H1 (cell line): ENCODE measurements around the gene ZHX3. TPM values are rescaled to one million over a fixed set of nuclear protein-coding genes. Genes with fewer than 3 reads are reported as not detected.

Source experiments
- CTCF ChIA-PET: fragments of 300-600 bp; sonication (Branson Sonifier 250); formaldehyde crosslinking; loops from one replicate; lab custom pipeline; 2021; ENCODE audit not compliant: partially characterized antibody; lab: Charles Lee
- POLR2A ChIA-PET: fragments of 300-600 bp; sonication (Branson Sonifier 250); formaldehyde crosslinking; loops from one replicate; lab custom pipeline; 2021; ENCODE audit warnings: inconsistent platforms; ENCODE audit not compliant: partially characterized antibody; lab: Charles Lee
- DNase-seq, 2 experiments: peaks; one replicate each; pipeline versions ENCODE4 v3.0.0 to v3.0.0-alpha.2; 2010 to 2022; ENCODE audit warnings: low spot score in 2 of 2, low read depth in 1 of 2, mixed read lengths in 1 of 2
- FAIRE-seq: peaks from 2 replicates; lab custom pipeline; 2011; peaks lifted over from hg19 to GRCh38; lab: Jason Lieb, UNC
- H2AFZ ChIP-seq: 2 replicates; pipeline ENCODE4 v1.8.1; 2012; ENCODE audit warnings: low read length, inconsistent platforms
- H2AK5ac ChIP-seq: 2 replicates; pipeline ENCODE4 v1.6.1; 2013; ENCODE audit warnings: low read depth, low read length
- H2BK120ac ChIP-seq: replicated peaks from 2 replicates; pipeline ENCODE3; 2013; ENCODE audit warnings: low read depth, low read length, inconsistent platforms
- H2BK12ac ChIP-seq: 2 replicates; pipeline ENCODE4 v1.6.1; 2013; ENCODE audit warnings: low read depth, low read length
- H2BK15ac ChIP-seq: 2 replicates; pipeline ENCODE4 v1.6.1; 2013; ENCODE audit warnings: low read length
- H2BK20ac ChIP-seq: 2 replicates; pipeline ENCODE4 v1.6.1; 2013; ENCODE audit warnings: low read length
- H2BK5ac ChIP-seq: 2 replicates; pipeline ENCODE4 v1.6.1; 2013; ENCODE audit warnings: low read depth, low read length
- H3K14ac ChIP-seq: 2 replicates; pipeline ENCODE4 v1.6.1; 2013; ENCODE audit warnings: inconsistent platforms; ENCODE audit not compliant: insufficient read length
- H3K18ac ChIP-seq: 2 replicates; pipeline ENCODE4 v1.6.1; 2013; ENCODE audit warnings: low read length; ENCODE audit errors: extremely low read depth
- H3K23ac ChIP-seq: 2 replicates; pipeline ENCODE4 v1.6.1; 2013; ENCODE audit warnings: inconsistent platforms; ENCODE audit not compliant: insufficient read length
- H3K23me2 ChIP-seq: 2 replicates; pipeline ENCODE4 v1.6.1; 2013; ENCODE audit warnings: low read depth, low read length
- H3K27ac ChIP-seq: 2 replicates; pipeline ENCODE4 v1.6.1; 2011; ENCODE audit warnings: low read depth, low read length, inconsistent platforms
- H3K27me3 ChIP-seq, 4 experiments: replicated peaks in 1 of 4; 1 replicate in 1 of 4; 2 replicates in 3 of 4; pipeline versions ENCODE4 v1.6.1 to v1.8.1; 2011 to 2013; ENCODE audit warnings: low read length in 3 of 4, mild to moderate bottlenecking in 3 of 4, inconsistent platforms in 2 of 4, mixed read lengths in 2 of 4, moderate library complexity in 1 of 4; ENCODE audit not compliant: control insufficient read depth in 3 of 4, insufficient read depth in 3 of 4; ENCODE audit errors: extremely low read depth in 1 of 4
- H3K36me3 ChIP-seq, 4 experiments: 2 replicates each; pipeline versions ENCODE4 v1.6.1 to v1.8.1; 2011 to 2013; ENCODE audit warnings: mild to moderate bottlenecking in 4 of 4, low read length in 3 of 4, moderate library complexity in 2 of 4, control low read depth in 1 of 4, inconsistent platforms in 1 of 4; ENCODE audit not compliant: insufficient read depth in 4 of 4, control insufficient read depth in 2 of 4
- H3K4ac ChIP-seq: replicated peaks from 2 replicates; pipeline ENCODE3; 2013; ENCODE audit warnings: low read length, low read depth, mixed read lengths, inconsistent platforms; ENCODE audit not compliant: insufficient read length
- H3K4me1 ChIP-seq, 4 experiments: replicated peaks in 1 of 4; 1 replicate in 1 of 4; 2 replicates in 3 of 4; pipeline versions ENCODE4 v1.6.1 to v1.8.1; 2011 to 2013; ENCODE audit warnings: low read length in 3 of 4, inconsistent platforms in 2 of 4, mixed read lengths in 1 of 4; ENCODE audit not compliant: insufficient read depth in 4 of 4, control insufficient read depth in 3 of 4
- H3K4me2 ChIP-seq, 2 experiments: 2 replicates each; pipeline versions ENCODE4 v1.6.1 to v1.8.1; 2011 to 2013; ENCODE audit warnings: low read depth in 2 of 2, low read length in 2 of 2, control low read depth in 1 of 2, inconsistent platforms in 1 of 2, mild to moderate bottlenecking in 1 of 2; ENCODE audit not compliant: insufficient read depth in 1 of 2
- H3K4me3 ChIP-seq, 4 experiments: fragments of 200-600, 300-600 bp in 1 of 4; sonication (generic), shearing (Covaris generic), sonication (Bioruptor Twin) in 1 of 4; 2 replicates each; pipeline versions ENCODE4 v1.5.1 to v1.8.1; 2011 to 2016; ENCODE audit warnings: low read length in 4 of 4, low read depth in 3 of 4, control low read depth in 2 of 4, inconsistent platforms in 2 of 4, mild to moderate bottlenecking in 2 of 4, mixed read lengths in 1 of 4, moderate library complexity in 1 of 4; ENCODE audit not compliant: insufficient read depth in 2 of 4; ENCODE audit errors: extremely low read depth in 1 of 4
- H3K56ac ChIP-seq: replicated peaks from 2 replicates; pipeline ENCODE3; 2013; ENCODE audit warnings: low read depth, mild to moderate bottlenecking, mixed read lengths, low read length, inconsistent platforms; ENCODE audit not compliant: insufficient read length
- H3K79me1 ChIP-seq: 2 replicates; pipeline ENCODE4 v1.6.1; 2013; ENCODE audit warnings: low read depth, low read length, control low read depth
- H3K79me2 ChIP-seq, 2 experiments: 2 replicates each; pipeline versions ENCODE4 v1.6.1 to v1.8.1; 2012 to 2013; ENCODE audit warnings: low read length in 2 of 2, mild to moderate bottlenecking in 2 of 2, inconsistent platforms in 1 of 2; ENCODE audit not compliant: insufficient read depth in 2 of 2, control insufficient read depth in 1 of 2
- H3K9ac ChIP-seq, 4 experiments: replicated peaks in 1 of 4; 1 replicate in 1 of 4; 2 replicates in 3 of 4; pipeline versions ENCODE4 v1.6.1 to v1.8.1; 2011 to 2013; ENCODE audit warnings: low read depth in 3 of 4, low read length in 3 of 4, control low read depth in 2 of 4, mild to moderate bottlenecking in 2 of 4, moderate library complexity in 2 of 4, inconsistent platforms in 1 of 4; ENCODE audit errors: extremely low read depth in 1 of 4
- H3K9me3 ChIP-seq, 2 experiments: 2 replicates each; pipeline versions ENCODE4 v1.6.1 to v1.8.1; 2012 to 2013; ENCODE audit warnings: mild to moderate bottlenecking in 2 of 2, moderate library complexity in 2 of 2, control low read depth in 1 of 2, inconsistent platforms in 1 of 2, low read depth in 1 of 2, low read length in 1 of 2, mixed read lengths in 1 of 2; ENCODE audit not compliant: insufficient read depth in 2 of 2
- H4K20me1 ChIP-seq, 2 experiments: replicated peaks in 1 of 2; 2 replicates each; pipeline versions ENCODE3 to v1.8.1; 2011 to 2013; ENCODE audit warnings: inconsistent platforms in 2 of 2, low read length in 2 of 2, mild to moderate bottlenecking in 1 of 2; ENCODE audit not compliant: insufficient read depth in 2 of 2, control insufficient read depth in 1 of 2
- H4K5ac ChIP-seq: 2 replicates; pipeline ENCODE4 v1.6.1; 2013; ENCODE audit warnings: low read length, low read depth, mixed read lengths, inconsistent platforms; ENCODE audit not compliant: insufficient read length
- H4K8ac ChIP-seq: 2 replicates; pipeline ENCODE4 v1.8.0; 2013; ENCODE audit warnings: mild to moderate bottlenecking, moderate library complexity, low read length, inconsistent platforms; ENCODE audit not compliant: insufficient read depth; ENCODE audit errors: extremely low read depth
- H4K91ac ChIP-seq: replicated peaks from 2 replicates; pipeline ENCODE3; 2013; ENCODE audit warnings: low read length, mixed read lengths, inconsistent platforms; ENCODE audit not compliant: insufficient read length
- CHD2 ChIP-seq: IDR thresholded peaks from 2 replicates; pipeline ENCODE4 v1.6.1; 2012; ENCODE audit warnings: low read length, improper control_type of control experiment
- CREB1 ChIP-seq: IDR thresholded peaks from 2 replicates; pipeline ENCODE4 v1.6.1; 2012; ENCODE audit warnings: inconsistent platforms
- CTBP2 ChIP-seq: IDR thresholded peaks from 2 replicates; pipeline ENCODE4 v1.7.0; 2011; ENCODE audit warnings: borderline replicate concordance, mild to moderate bottlenecking, moderate library complexity, mixed read lengths, low read length; ENCODE audit not compliant: insufficient read depth, insufficient read length
- EP300 ChIP-seq, 2 experiments: IDR thresholded peaks; 1 replicate in 1 of 2; 2 replicates in 1 of 2; pipeline ENCODE4 v1.6.1; 2011 to 2012; ENCODE audit warnings: low read depth in 2 of 2, low read length in 2 of 2, mild to moderate bottlenecking in 2 of 2, borderline replicate concordance in 1 of 2, inconsistent platforms in 1 of 2, moderate library complexity in 1 of 2
- GABPA ChIP-seq: IDR thresholded peaks from 2 replicates; pipeline ENCODE4 v1.6.1; 2011; ENCODE audit warnings: mild to moderate bottlenecking, low read length, moderate library complexity, borderline replicate concordance; ENCODE audit not compliant: insufficient read depth
- JUND ChIP-seq: IDR thresholded peaks from 2 replicates; pipeline ENCODE4 v1.6.1; 2011; ENCODE audit warnings: mild to moderate bottlenecking, improper control_type of control experiment, low read length
- KDM4A ChIP-seq: IDR thresholded peaks from one replicate; pipeline ENCODE4 v1.7.1; 2012; ENCODE audit warnings: low read depth, mild to moderate bottlenecking, moderate library complexity, low read length, inconsistent platforms; ENCODE audit not compliant: severe bottlenecking
- KDM5A ChIP-seq: fragments of 200-600 bp; IDR thresholded peaks from 2 replicates; pipeline ENCODE4 v1.7.1; 2012; ENCODE audit warnings: mild to moderate bottlenecking, low read length, inconsistent platforms, mixed read lengths
- MAFK ChIP-seq: IDR thresholded peaks from 2 replicates; pipeline ENCODE4 v1.6.1; 2012; ENCODE audit warnings: low read depth, mild to moderate bottlenecking, improper control_type of control experiment, low read length
- POU5F1 ChIP-seq: IDR thresholded peaks from 2 replicates; pipeline ENCODE4 v1.6.1; 2011; ENCODE audit warnings: low read depth, mild to moderate bottlenecking, low read length, moderate library complexity
- RBBP5 ChIP-seq: IDR thresholded peaks from 2 replicates; pipeline ENCODE4 v1.7.1; 2012; ENCODE audit warnings: low read depth, mild to moderate bottlenecking, inconsistent platforms, low read length, moderate library complexity, borderline replicate concordance
- TAF1 ChIP-seq: IDR thresholded peaks from 2 replicates; pipeline ENCODE4 v1.6.1; 2011; ENCODE audit warnings: mild to moderate bottlenecking, low read depth, low read length
- TBP ChIP-seq: IDR thresholded peaks from 2 replicates; pipeline ENCODE4 v1.6.1; 2011; ENCODE audit warnings: low read depth, low read length, improper control_type of control experiment
- TCF12 ChIP-seq: IDR thresholded peaks from 2 replicates; pipeline ENCODE4 v1.6.1; 2011; ENCODE audit warnings: low read depth, mild to moderate bottlenecking, low read length
- TEAD4 ChIP-seq: IDR thresholded peaks from 2 replicates; pipeline ENCODE4 v1.6.1; 2012; ENCODE audit warnings: low read depth, low read length, inconsistent platforms, mixed read lengths
- YY1 ChIP-seq: IDR thresholded peaks from 2 replicates; pipeline ENCODE4 v1.6.1; 2011; ENCODE audit warnings: low read depth, mild to moderate bottlenecking, low read length
- WGBS, 2 experiments: shearing (Covaris generic) in 1 of 2; methylation state at CpG; one replicate each; pipeline versions ENCODE4 v1.1.6 to v1.1.7; 2013 to 2015; ENCODE audit warnings: low lambda C conversion rate in 2 of 2, mixed read lengths in 2 of 2, inconsistent platforms in 1 of 2, low coverage in 1 of 2, missing lambda C conversion rate in 1 of 2; ENCODE audit not compliant: insufficient replicate concordance in 2 of 2, insufficient coverage in 1 of 2, insufficient read length in 1 of 2; ENCODE audit errors: extremely low coverage in 1 of 2, missing lambda C conversion rate in 1 of 2; 5-methylcytosine and 5-hydroxymethylcytosine counted together
- polyA plus RNA-seq, 7 experiments: library from polyadenylated mRNA; depleted of rRNA in 3 of 7; stranded (reverse) in 5 of 7; unstranded in 2 of 7; fragments of >200 nt in 5 of 7; fragments of 200-250 nt in 2 of 7; gene quantifications; 1 replicate in 5 of 7; 2 replicates in 1 of 7; 4 replicates in 1 of 7; pipeline versions ENCODE4 v1.2.1 to v1.2.3, GENCODE V29; 2011 to 2013; ENCODE audit warnings: missing spikeins in 2 of 7, mixed read lengths in 2 of 7
- total RNA-seq: library from RNA; stranded (reverse); fragmentation: NEBNext Ultra II Directional; extraction: Animal tissue kit (Norgen Biotek cat#: 25700); gene quantifications from 2 replicates; pipeline ENCODE4 v1.2.1, GENCODE V29; 2021

Gene ZHX3
- total and polyA plus RNA-seq, 2 of the 8 experiments (the other 6 are each of a cell fraction or from before 2014, with no cell fraction given): 1.00 to 7.8 TPM

DNA sequence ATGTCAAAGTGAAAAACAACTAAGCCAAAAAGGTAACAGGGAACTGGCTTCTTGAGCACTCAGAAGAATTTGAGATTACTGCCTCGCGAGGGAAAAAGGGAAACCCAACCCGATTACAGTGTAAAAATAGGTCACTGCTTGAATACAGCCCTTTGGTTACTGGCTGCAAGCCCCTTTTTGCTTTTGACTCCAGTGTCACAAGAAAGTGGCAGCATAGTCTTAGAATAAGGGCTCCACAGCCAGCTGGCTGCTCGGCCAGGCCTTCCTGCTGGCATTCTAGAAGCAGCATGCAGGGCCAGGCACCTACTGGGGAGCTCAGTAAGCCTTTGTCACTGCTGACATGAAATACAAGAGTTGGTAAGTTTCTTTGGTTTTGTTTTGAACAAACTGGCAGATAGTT, 83.0 kb downstream of the ZHX3 start:
- Histone ChIP-seq H2BK5ac (no peak overlapping the region), H2AK5ac (no peak overlapping the region), H3K4me3 (no peak overlapping the region), H4K8ac (no peak overlapping the region), H3K79me1 (no peaks in the 10 kb centered on the region), H2BK15ac (no peak overlapping the region), H4K20me1 (no peaks in the 10 kb centered on the region), H3K4me1 (no peaks in the 10 kb centered on the region), H3K9ac (no peak overlapping the region), H3K27ac (no peak overlapping the region), H4K5ac (no peak overlapping the region), H3K14ac (no peak overlapping the region), H3K4me2 (no peak overlapping the region), H4K91ac (no peak overlapping the region), H3K23me2 (no peaks in the 10 kb centered on the region), H3K23ac (no peak overlapping the region), H3K9me3 (no peaks in the 10 kb centered on the region), H2AFZ (no peak overlapping the region), H2BK12ac (no peak overlapping the region), H2BK20ac (no peak overlapping the region), H3K56ac (no peak overlapping the region), H3K36me3 (no peaks in the 10 kb centered on the region), H3K27me3 (no peaks in the 10 kb centered on the region), H2BK120ac (no peak overlapping the region), H3K18ac (no peak overlapping the region), H3K4ac (no peak overlapping the region), H3K79me2 (no peaks in the 10 kb centered on the region)
- CTCF ChIA-PET: interaction anchor here (0.7 to 2.4 kb wide), 8 partner anchors 11 to 268 kb away, joined by 3 to 15 read pairs (median 4); partner anchors contain the start of gene LPIN3
- POLR2A ChIA-PET: no interaction called here
- FAIRE-seq (no peak), DNase-seq (no peak)
- 87% methylated on average over 4 of the region's 4 CpGs; no CpG with 5 or more reads in 1 of the 2 experiments for WGBS, 2 experiments
- no peak for TF ChIP-seq CTBP2
- no peak for TF ChIP-seq POU5F1
- TF ChIP-seq YY1: no peak
- TF ChIP-seq TBP: no peak
- TF ChIP-seq TCF12: no peak
- no peak for TF ChIP-seq KDM4A
- no peak for TF ChIP-seq EP300 (IDR thresholded peaks at IDR 0.05; ENCODE audit: borderline replicate concordance in 1 of 2, low read depth in 2 of 2, low read length in 2 of 2)
- TF ChIP-seq JUND: no peak
- no peak for TF ChIP-seq GABPA
- TF ChIP-seq TEAD4: no peak
- no peak for TF ChIP-seq CHD2
- no peak for TF ChIP-seq MAFK
- no peak for TF ChIP-seq CREB1
- TF ChIP-seq KDM5A: no peak
- no peak for TF ChIP-seq TAF1
- TF ChIP-seq RBBP5: no peak
